Activated naive CD4-positive, alpha-beta T cell treated with anti-CD3 and anti-CD28 coated beads, Interleukin-2, amount 50 U/mL, for 72 hours (primary cell): Measurements from ENCODE around the gene FITM2. TPM values are rescaled to one million over a fixed set of nuclear protein-coding genes. Genes with fewer than 3 reads are reported as not detected.
A peak's percentile ranks its signal among the peaks of the same experiment; 100 is the strongest.
"Not testable (repeated sequence)": the region's sequence is repeated elsewhere in the genome, so short reads cannot be mapped to it uniquely, and the experiment has no call there.

Experiments used
- ATAC-seq, 2 donors: fragments of 150-1000 bp; cut with Tn5 transposase; 2 replicates each; pipeline ENCODE4 v1.10.0; 2021; ENCODE audit warnings: mild to moderate bottlenecking in 2 of 2, moderate library complexity in 2 of 2
- DNase-seq, 2 donors: peaks; one replicate each; pipeline ENCODE4 v3.0.0; 2021 to 2022; ENCODE audit warnings: low spot score in 2 of 2
- H3K27ac Mint-ChIP-seq, 2 donors: one replicate each; pipeline ENCODE4 v1.8.0; 2022; ENCODE audit warnings: mild to moderate bottlenecking in 2 of 2, mixed read lengths in 2 of 2
- H3K36me3 Mint-ChIP-seq, 2 donors: one replicate each; pipeline ENCODE4 v1.8.0; 2022; ENCODE audit warnings: mixed read lengths in 2 of 2
- H3K9me3 Mint-ChIP-seq, 2 donors: one replicate each; pipeline ENCODE4 v1.8.0; 2022; ENCODE audit warnings: mixed read lengths in 2 of 2
- total RNA-seq, 2 donors: library from RNA; stranded (reverse); gene quantifications; one replicate each; pipeline ENCODE4 v1.2.3, GENCODE V29; 2022

Gene FITM2
- total RNA-seq, 2 donors from 2014 or later: 2.3 to 2.7 TPM

DNA sequence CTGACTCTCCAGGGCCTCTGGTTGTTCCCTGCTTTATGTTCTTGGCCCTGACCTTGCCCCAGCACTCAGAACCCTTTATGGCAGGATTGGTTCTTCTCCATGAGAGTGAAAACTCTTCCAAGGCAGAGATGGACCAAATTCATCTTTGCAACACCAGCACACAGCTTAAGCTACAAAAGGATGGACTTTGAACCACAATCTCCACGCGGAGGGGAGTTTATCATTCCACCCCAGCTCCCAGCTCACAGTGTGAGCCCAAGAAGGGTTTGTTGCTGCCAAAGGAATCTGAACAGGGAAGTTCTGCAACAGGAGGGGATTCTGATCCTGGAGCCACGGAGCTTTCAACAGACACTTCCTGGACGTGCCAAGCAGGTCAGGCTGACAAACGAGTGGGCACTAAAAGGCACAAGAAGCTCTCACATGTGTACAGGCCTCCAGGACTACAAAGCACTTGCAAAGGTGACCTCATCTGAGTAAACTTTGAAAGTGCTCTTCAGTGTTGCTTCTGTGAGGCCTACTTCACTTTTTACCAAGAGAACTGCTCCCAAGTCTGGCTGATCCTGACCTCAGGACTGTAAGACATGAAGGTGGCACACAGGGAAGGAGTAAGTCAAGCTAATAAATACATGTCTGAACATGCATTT, 8.9 kb downstream of the FITM2 start:
- Mint-ChIP-seq H3K9me3 (no peaks in the 10 kb centered on the region), H3K27ac (no peak overlapping the region)
- no peak for ATAC-seq

DNA sequence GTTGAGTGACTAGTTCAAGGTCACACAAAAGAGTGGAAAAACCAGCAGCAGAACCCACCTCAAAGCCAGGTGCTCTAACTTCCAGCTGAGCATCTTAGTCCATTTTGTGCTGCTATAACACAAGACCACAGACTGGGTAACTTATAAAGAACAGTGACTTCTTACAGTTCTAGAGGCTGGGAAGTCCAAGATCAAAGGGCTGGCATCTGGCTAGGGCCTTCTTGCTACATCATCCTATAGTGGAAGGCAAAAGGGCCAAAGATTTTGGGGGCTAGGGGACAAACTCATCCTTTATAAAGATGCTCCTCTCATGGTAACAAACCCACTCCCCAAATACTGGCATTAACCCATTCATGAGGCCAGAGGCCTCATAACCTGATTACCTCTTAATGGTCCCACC, 9.7 kb downstream of the FITM2 start:
- Mint-ChIP-seq H3K36me3 (no peaks in the 10 kb centered on the region), H3K9me3 (no peaks in the 10 kb centered on the region), H3K27ac (no peak overlapping the region)
- ATAC-seq: no peak
- no peak for DNase-seq

More for the DNA sequence above, 8.9 kb downstream of the FITM2 start:
- H3K36me3 Mint-ChIP-seq: peaks cover 0 to 4% of the 10 kb centered on the region in 2 donors
- DNase-seq: no peak

DNA sequence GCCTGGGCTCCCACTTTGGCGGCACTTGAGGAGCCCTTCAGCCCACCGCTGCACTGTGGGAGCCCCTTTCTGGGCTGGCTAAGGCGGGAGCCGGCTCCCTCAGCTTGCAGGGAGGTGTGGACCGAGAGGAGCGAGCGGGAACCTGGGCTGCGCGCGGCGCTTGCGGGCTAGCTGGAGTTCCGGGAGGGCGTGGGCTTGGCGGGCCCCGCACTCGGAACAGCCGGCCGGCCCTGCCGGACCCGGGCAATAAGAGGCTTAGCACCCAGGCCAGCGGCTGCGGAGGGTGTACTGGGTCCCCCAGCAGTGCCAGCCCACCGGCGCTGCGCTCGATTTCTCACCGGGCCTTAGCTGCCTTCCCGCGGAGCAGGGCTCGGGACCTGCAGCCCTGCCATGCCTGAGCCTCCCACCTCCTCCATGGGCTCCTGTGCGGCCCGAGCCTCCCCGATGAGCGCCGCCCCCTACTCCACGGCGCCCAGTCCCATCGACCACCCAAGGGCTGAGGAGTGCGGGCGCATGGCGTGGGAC, 11.9 kb downstream of the FITM2 start:
- not testable (repeated sequence) for H3K27ac Mint-ChIP-seq, ATAC-seq

DNA sequence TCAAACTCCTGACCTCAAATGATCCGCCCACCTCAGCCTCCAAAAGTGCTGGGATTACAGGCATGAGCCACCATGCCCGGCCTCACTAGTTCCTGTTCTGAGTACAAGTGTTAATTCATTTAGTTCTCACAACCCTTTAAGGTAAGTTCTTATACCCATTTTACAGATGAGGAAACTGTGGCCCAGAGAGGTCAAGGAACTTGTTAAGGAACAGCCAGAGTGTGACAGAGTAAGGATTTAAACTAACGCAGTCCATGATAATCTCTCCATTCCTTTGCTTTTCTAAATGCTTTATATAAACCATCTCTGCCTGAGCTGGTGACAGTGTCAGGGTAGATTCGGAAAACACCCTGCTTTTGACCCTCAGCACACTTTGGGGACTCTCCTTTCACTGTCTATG, 13.3 kb downstream of the FITM2 start:
- ATAC-seq (no peak), DNase-seq (no peak)
- Mint-ChIP-seq H3K9me3 (no peaks in the 10 kb centered on the region), H3K27ac (no peak overlapping the region), H3K36me3 (no peaks in the 10 kb centered on the region)

More for the DNA sequence above, 11.9 kb downstream of the FITM2 start:
- not testable (repeated sequence) for DNase-seq, H3K36me3 Mint-ChIP-seq, H3K9me3 Mint-ChIP-seq

DNA sequence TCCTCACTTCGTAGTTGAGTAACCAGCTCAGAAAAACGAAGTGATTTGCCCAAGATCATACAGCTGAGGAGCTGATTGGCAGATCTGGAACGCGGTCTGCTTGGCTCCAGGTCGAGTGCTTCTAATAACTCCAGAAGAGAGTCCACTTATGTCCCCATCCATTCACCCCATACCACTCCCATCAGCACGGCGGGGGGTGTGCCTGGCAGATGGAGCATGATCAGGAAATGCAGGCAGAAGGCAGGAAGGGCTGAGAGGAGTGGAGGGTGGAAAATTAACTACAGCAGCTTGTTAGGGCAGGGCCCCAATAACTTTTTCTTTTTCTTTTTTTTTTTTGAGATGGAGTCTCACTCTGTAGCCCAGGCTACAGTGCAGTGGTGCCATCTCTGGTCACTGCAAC, 15.0 kb downstream of the FITM2 start:
- ATAC-seq (no peak), DNase-seq (no peak)
- Mint-ChIP-seq H3K9me3 (no peaks in the 10 kb centered on the region), H3K27ac (peak overlapping the region in 1 of 2 donors; percentile 47), H3K36me3 (no peaks in the 10 kb centered on the region)

DNA sequence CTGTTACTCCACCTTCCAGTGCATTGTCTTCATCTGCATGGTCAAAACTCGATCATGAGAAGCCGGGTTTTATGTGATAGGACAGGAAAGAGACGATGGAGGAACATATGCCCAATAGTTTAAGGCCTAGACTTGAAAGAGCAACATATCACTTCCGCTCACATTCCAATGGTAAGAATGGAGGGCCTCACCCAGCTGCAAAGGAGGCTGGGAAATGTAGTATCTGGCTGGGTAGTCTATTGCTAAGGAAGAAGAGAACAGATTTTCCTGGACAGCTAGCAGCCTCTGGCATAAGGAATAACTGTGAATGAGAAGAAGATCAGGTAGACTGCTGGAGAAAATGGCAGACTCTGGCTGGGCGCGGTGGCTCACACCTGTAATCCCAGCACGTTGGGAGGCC, 19.2 kb downstream of the FITM2 start:
- peaks cover 0 to 5% of the 10 kb centered on the region in 2 donors for H3K36me3 Mint-ChIP-seq

DNA sequence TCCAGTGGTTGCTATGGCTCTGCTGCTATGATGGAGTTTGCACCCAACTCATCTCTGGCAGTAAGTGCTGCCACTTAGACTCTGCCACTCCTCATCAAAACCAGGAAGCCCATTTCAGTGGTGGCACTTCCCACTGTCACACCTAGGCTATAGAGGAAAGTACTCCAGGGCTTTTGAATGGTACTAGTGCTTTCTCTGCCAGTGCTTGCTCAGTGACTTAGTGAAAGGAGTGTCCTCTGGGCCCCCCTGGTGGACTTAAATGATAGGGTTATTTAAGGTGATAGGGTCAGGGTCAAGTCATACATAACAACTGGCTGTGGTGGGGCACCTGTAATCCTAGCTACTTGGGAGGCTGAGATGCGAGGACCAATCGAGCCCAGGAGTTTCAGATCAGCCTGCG, 22.8 kb downstream of the FITM2 start:
- ATAC-seq (no peak), DNase-seq (no peak)
- H3K27ac Mint-ChIP-seq: no peak overlapping the region
- H3K36me3 Mint-ChIP-seq: peaks cover 0 to 5% of the 10 kb centered on the region in 2 donors
- H3K9me3 Mint-ChIP-seq: peaks cover 0 to 4% of the 10 kb centered on the region in 2 donors

More for the DNA sequence above, 19.2 kb downstream of the FITM2 start:
- DNase-seq (no peak), ATAC-seq (no peak)
- Mint-ChIP-seq H3K9me3 (peaks cover 0 to 4% of the 10 kb centered on the region in 2 donors), H3K27ac (no peak overlapping the region)

DNA sequence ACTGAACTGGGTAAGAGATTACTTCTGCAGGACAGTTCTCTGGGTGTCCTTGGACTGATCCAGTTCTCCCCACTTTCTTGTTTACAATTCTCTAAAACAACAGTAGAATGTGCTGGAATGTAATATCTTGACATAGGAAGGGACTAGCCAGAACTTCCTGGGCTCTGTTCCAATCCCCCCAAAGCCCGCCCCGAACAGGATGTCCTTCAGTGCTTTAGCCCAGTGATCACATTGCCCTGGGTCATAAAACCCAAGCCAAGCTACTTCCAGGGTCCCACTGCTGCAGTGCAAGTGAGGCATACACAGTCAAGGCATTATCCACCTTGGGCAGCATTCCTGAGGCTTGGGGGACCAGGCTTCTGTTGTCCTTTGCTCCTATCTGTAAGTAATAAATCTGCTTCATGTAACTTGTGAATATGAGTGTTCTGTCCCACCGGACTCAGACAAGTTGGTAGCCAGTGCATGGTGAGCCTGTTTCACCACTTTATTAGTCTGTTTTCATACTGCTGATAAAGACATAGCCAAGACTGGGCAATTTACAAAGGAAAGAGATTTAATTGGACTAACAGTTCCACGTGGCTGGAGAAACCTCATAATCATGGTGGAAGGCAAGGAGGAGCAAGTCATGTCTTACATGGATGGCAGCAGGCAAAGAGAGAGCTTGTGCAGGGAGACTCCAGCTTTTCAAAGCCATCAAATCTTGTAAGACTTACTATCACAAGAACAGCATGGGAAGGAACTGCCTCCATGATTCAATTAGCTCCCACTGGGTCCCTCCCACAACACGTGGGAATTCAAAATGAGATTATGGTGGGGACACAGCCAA, 23.5 kb downstream of the FITM2 start:
- H3K9me3 Mint-ChIP-seq: peaks cover 0 to 4% of the 10 kb centered on the region in 2 donors
- ATAC-seq (no peak), DNase-seq (no peak)

DNA sequence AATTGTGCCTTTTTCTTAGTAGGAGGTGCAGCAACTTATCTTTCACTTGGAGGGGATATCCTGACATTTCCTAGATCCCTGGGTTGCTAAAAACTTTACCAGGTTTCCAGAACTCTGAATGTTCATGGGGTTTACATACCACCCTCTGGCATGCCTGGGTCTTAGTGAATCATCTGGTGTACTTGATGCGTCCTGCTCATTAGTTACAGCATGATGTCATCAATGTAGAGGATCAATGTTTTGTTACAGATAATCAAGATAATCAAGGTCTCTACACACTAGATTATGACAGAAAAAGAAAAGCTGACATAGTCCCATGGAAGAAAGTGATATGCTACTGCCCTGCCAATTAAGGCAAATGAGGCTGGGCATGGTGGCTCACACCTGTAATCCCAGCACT, 27.0 kb downstream of the FITM2 start:
- Mint-ChIP-seq H3K9me3 (peaks cover 0 to 4% of the 10 kb centered on the region in 2 donors), H3K36me3 (peaks cover 0 to 5% of the 10 kb centered on the region in 2 donors), H3K27ac (no peak overlapping the region)
- ATAC-seq: no peak
- DNase-seq: no peak

More for the DNA sequence above, 23.5 kb downstream of the FITM2 start:
- Mint-ChIP-seq H3K27ac (no peak overlapping the region), H3K36me3 (peaks cover 0 to 5% of the 10 kb centered on the region in 2 donors)

DNA sequence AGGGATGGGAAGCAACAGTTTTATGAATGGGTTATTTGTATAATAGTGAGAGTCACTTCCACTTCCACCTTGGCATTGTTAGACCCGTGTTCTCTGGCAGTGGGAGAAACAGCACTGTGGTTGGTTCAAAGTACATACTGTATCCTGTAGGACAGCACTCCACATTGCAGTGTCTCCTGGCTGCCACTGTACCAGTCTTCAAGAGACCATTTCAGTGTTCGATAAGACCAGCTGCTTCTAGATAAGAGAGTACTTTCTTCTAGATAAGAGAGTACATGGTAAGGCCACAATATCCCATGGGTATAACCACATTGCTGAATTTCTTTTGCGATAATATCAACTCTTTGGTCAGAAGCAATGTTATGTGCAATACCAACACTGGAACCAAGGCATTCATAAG, 28.8 kb downstream of the FITM2 start:
- Mint-ChIP-seq H3K9me3 (no peaks in the 10 kb centered on the region), H3K27ac (no peak overlapping the region), H3K36me3 (no peaks in the 10 kb centered on the region)
- ATAC-seq (no peak), DNase-seq (no peak)

DNA sequence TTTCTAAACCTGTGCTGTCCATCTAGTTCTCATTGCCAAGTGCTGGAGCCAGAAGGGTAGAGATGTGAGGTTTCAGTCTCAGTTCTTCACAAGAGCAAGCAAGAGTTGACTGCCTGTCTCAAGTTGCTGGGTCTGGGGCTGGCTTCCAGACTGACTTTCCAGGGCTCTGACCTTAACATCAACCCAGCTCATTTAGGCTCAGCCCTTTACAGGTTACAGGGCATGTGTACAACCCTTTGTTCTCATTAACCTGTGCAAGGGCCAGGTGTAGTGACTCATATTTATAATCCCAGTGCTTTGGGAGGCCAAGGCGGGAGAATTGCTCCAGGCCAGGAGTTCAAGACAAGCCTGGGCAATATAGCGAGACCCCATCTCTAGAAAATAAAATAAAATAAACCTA, 30.6 kb downstream of the FITM2 start:
- H3K36me3 Mint-ChIP-seq: no peaks in the 10 kb centered on the region
- no peak overlapping the region for H3K27ac Mint-ChIP-seq
- no peaks in the 10 kb centered on the region for H3K9me3 Mint-ChIP-seq
- no peak for DNase-seq
- no peak for ATAC-seq

DNA sequence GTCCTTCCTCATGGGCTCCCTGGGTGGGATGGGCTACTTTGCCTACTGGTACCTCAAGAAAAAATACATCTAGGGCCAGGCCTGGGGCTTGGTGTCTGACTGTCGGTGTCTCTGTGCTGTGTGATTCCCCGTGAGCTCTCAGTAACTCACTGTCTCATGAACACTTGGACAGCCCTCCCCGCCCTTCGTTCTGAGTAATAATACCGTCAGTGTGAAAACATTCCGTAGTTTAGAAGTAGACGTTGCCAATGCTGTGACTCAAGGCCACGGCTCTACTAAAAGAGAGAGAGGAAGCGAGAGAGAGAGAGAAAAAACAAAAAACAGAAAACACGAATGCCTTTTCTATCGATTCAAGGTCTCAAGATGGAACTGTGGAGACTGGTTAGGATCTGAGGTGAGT, 31.8 kb downstream of the FITM2 start:
- no peak for DNase-seq
- H3K27ac Mint-ChIP-seq: no peak overlapping the region
- H3K9me3 Mint-ChIP-seq: no peaks in the 10 kb centered on the region
- no peak for ATAC-seq
- H3K36me3 Mint-ChIP-seq: no peaks in the 10 kb centered on the region

DNA sequence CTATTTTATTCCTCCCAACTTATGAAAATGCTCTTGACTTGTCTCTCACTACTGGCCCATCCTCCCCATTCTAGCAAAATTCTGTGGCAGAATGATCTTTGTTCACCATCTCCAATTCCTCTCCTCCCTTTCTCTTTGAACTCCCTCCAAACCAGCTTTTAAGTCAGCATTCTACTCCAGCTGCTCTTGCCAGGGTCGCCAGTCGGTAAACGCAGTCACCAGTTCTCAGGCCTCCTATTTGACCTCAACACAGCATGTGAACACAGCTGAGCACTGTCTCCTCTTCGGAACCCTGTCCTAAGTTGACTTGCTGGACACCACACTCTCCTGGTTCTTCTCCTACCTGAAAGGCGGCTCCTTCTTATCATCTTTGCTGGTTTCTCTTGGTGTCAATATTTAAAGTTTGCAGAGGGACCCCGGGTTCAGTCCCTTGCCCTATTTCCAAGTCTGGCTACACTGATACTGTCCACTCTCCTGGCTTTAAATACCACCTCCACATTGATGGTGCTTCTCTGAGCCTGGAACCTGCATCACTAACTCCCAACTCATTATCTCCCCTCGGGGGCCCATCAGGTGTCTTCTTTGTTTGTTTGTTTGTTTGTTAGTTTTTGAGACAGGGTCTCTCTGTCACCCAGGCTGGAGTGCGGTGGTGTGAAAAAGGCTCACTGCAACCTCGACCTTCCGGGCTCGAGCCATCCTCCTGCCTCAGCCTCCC, 36.5 kb downstream of the FITM2 start:
- no peak overlapping the region for H3K27ac Mint-ChIP-seq
- no peaks in the 10 kb centered on the region for H3K9me3 Mint-ChIP-seq
- H3K36me3 Mint-ChIP-seq: no peaks in the 10 kb centered on the region
- ATAC-seq: no peak
- no peak for DNase-seq

DNA sequence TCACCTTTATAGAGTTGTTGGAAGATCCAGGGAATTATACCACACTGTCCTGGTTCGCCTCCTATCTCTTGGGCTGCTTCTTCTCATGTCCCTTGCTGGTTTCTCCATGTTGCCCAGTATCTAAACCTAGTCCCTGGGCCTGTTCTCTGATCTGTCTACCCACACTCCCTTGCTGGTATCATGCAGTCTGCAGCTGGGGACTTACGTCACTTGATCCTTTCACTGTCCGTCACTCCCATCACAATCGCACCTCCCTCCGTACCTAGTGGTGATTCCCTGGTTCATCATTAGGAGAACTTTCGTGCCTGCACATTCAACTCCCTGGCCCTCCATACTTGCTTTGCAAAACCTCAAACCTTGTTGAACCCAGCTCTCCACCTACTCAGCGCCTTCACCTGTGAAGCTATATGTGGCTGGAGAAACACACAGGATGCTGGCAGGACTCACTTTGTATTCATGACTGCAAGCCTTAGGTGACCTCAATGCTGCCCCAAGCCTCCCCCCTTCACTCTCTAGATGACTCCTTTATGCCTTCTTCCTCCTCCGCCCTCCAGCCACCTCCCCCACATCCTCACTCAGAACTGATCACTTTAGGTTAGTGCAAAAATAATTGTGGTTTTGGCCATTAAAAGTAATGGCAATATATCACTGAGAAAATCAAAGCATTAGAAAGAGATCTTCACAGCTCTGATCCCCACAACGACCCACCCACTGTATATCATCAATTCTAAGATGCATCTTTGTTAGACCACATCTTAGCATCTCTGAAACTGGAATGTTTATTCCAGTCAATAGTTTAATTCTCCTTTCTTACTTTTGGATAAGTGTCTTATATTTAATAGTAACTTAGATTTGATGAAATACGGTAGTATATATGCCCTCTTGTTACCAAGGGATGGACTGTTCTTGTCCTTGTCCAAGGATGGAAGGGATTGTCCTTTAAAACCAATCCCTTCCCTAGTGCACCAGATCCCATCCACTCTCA, 37.5 kb downstream of the FITM2 start:
- DNase-seq (no peak), ATAC-seq (no peak)
- Mint-ChIP-seq H3K9me3 (no peaks in the 10 kb centered on the region), H3K27ac (no peak overlapping the region), H3K36me3 (no peaks in the 10 kb centered on the region)

DNA sequence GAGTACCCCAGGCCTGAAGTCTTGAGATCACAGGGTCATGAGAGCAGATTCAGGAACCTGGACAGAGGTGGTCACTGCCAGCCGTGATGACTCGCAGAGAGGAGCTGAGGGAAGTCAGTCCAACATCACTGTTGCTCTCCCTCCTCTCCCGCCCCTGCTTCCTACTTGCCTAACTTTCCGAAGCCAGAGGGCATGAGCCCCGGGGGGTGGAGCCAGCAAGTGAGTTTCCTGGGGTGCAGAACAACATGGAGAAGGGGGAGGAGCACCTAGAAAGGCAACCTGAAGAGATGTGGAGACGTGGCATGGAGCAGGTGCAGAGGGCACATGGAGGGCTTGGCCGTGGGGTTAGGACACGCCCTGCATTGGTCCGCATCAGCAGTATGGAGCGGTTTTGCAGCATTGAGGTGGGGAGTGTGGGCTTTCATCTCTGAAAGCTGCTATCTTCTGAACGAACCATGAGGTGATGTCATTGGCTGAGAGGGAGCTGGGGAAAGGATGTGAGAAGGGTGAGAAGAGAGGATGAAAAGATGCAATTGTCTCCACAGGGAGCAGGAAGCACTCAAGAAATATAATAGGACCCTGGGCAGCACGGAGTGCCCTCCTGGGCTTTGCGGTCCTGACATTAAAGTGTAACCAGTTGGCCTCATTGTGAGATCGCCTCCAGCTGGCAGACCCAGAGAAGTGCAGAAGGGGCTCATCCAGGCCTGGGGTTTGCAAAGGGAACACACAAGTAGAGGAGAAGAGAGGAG, 38.9 kb downstream of the FITM2 start:
- Mint-ChIP-seq H3K27ac (no peak overlapping the region), H3K9me3 (no peaks in the 10 kb centered on the region), H3K36me3 (no peaks in the 10 kb centered on the region)
- peak in 1 of 2 donors; percentile 22 for ATAC-seq
- peak in 1 of 2 donors; percentile 8 for DNase-seq
